IMR-90 (cell line): Measurements from ENCODE around the gene CTCFL. TPM values are rescaled to one million over a fixed set of nuclear protein-coding genes. Genes with fewer than 3 reads are reported as not detected.

Source experiments
- ATAC-seq: fragments of 200-7000 bp; cut with Tn5 transposase; 2 replicates; pipeline ENCODE4 v1.9.1; 2020; ENCODE audit warnings: low read depth, mild to moderate bottlenecking, moderate library complexity
- BruUV-seq: library from RNA; stranded (reverse); fragments of 400-500 nt; replicated peaks from 2 replicates; lab custom pipeline; 2021; lab: Mats Ljungman, UMichigan
- CTCF ChIA-PET: fragments of 300-600 bp; formaldehyde crosslinking; extraction: SDS; loops from one replicate; lab custom pipeline; 2021; ENCODE audit warnings: antibody characterized with exemption; lab: Yijun Ruan, JAX
- POLR2A ChIA-PET: fragments of 300-600 bp; sonication (Branson Sonifier 250); formaldehyde crosslinking; loops from one replicate; lab custom pipeline; 2022; ENCODE audit warnings: antibody characterized with exemption; ENCODE audit not compliant: unreplicated experiment; lab: Charles Lee
- DNase-seq: peaks from one replicate; pipeline ENCODE4 v3.0.0; 2013
- H2AFZ ChIP-seq: replicated peaks from 2 replicates; pipeline ENCODE3; 2013; ENCODE audit warnings: low read length, mild to moderate bottlenecking; ENCODE audit not compliant: poor library complexity
- H2AK5ac ChIP-seq: 2 replicates; pipeline ENCODE4 v1.6.1; 2013; ENCODE audit warnings: low read depth, low read length, inconsistent platforms
- H2AK9ac ChIP-seq: replicated peaks from 2 replicates; pipeline ENCODE3; 2013; ENCODE audit warnings: mild to moderate bottlenecking, low read depth, low read length, moderate library complexity; ENCODE audit not compliant: poor library complexity
- H2BK120ac ChIP-seq: 2 replicates; pipeline ENCODE4 v1.6.1; 2013; ENCODE audit warnings: low read depth, low read length, inconsistent platforms
- H2BK15ac ChIP-seq: 3 replicates; pipeline ENCODE4 v1.6.1; 2013; ENCODE audit warnings: low read depth, low read length, inconsistent platforms
- H2BK20ac ChIP-seq: 2 replicates; pipeline ENCODE4 v1.6.1; 2013; ENCODE audit warnings: low read depth, mild to moderate bottlenecking, inconsistent platforms, low read length, moderate library complexity
- H2BK5ac ChIP-seq: 2 replicates; pipeline ENCODE4 v1.6.1; 2013; ENCODE audit warnings: mild to moderate bottlenecking, low read depth, low read length, inconsistent platforms; ENCODE audit not compliant: poor library complexity, severe bottlenecking
- H3K14ac ChIP-seq: replicated peaks from 2 replicates; pipeline ENCODE4 v1.6.1; 2013; ENCODE audit warnings: low read depth, low read length, inconsistent platforms
- H3K18ac ChIP-seq: 2 replicates; pipeline ENCODE4 v1.6.1; 2013; ENCODE audit warnings: low read depth, low read length, control low read depth
- H3K23ac ChIP-seq: 2 replicates; pipeline ENCODE4 v1.6.1; 2013; ENCODE audit warnings: low read depth, low read length, inconsistent platforms
- H3K27ac ChIP-seq: 2 replicates; pipeline ENCODE4 v1.5.1; 2013; ENCODE audit warnings: mild to moderate bottlenecking, control low read depth, low read length; ENCODE audit not compliant: insufficient read depth
- H3K27me3 ChIP-seq: 2 replicates; pipeline ENCODE4 v1.6.1; 2013; ENCODE audit warnings: low read length; ENCODE audit not compliant: control insufficient read depth, insufficient read depth
- H3K36me3 ChIP-seq: 2 replicates; pipeline ENCODE4 v1.6.1; 2013; ENCODE audit warnings: low read length, mixed read lengths; ENCODE audit not compliant: control insufficient read depth, insufficient read depth
- H3K4ac ChIP-seq: 2 replicates; pipeline ENCODE4 v1.6.1; 2013; ENCODE audit warnings: low read depth, low read length, inconsistent platforms
- H3K4me1 ChIP-seq: 2 replicates; pipeline ENCODE4 v1.6.1; 2013; ENCODE audit warnings: low read length, mixed read lengths; ENCODE audit not compliant: control insufficient read depth, insufficient read depth
- H3K4me2 ChIP-seq: 2 replicates; pipeline ENCODE4 v1.6.1; 2013; ENCODE audit warnings: low read depth, mild to moderate bottlenecking, control low read depth, low read length, moderate library complexity
- H3K4me3 ChIP-seq: 2 replicates; pipeline ENCODE4 v1.5.1; 2013; ENCODE audit warnings: low read depth, mild to moderate bottlenecking, control low read depth, low read length, moderate library complexity; ENCODE audit not compliant: insufficient read depth
- H3K56ac ChIP-seq: 2 replicates; pipeline ENCODE4 v1.6.1; 2013; ENCODE audit warnings: low read length, inconsistent platforms; ENCODE audit not compliant: insufficient read depth; ENCODE audit errors: extremely low read depth
- H3K79me1 ChIP-seq, 2 experiments: 2 replicates each; pipeline ENCODE4 v1.6.1; 2013; ENCODE audit warnings: low read length in 2 of 2, inconsistent platforms in 1 of 2, low read depth in 1 of 2
- H3K9ac ChIP-seq: 2 replicates; pipeline ENCODE4 v1.6.1; 2013; ENCODE audit warnings: low read depth, low read length, control low read depth
- H3K9me1 ChIP-seq: 2 replicates; pipeline ENCODE4 v1.6.1; 2013; ENCODE audit warnings: low read length, inconsistent platforms; ENCODE audit not compliant: insufficient read depth
- H3K9me3 ChIP-seq: 2 replicates; pipeline ENCODE4 v1.6.1; 2013; ENCODE audit warnings: low read length; ENCODE audit not compliant: control insufficient read depth, insufficient read depth
- H4K20me1 ChIP-seq: 2 replicates; pipeline ENCODE4 v1.6.1; 2013; ENCODE audit warnings: low read length, inconsistent platforms; ENCODE audit not compliant: insufficient read depth
- H4K5ac ChIP-seq: 2 replicates; pipeline ENCODE4 v1.6.1; 2013; ENCODE audit warnings: mild to moderate bottlenecking, low read depth, low read length, control low read depth
- H4K8ac ChIP-seq, 2 experiments: 2 replicates each; pipeline ENCODE4 v1.6.1; 2013; ENCODE audit warnings: low read depth in 2 of 2, low read length in 2 of 2, control low read depth in 1 of 2, inconsistent platforms in 1 of 2
- H4K91ac ChIP-seq: 2 replicates; pipeline ENCODE4 v1.6.1; 2013; ENCODE audit warnings: low read depth, low read length, inconsistent platforms; ENCODE audit not compliant: insufficient read depth
- BHLHE40 ChIP-seq: fragments of 150-350 bp; IDR thresholded peaks from 2 replicates; pipeline ENCODE4 v1.6.1; 2016; ENCODE audit warnings: mild to moderate bottlenecking, low read depth, low read length
- CEBPB ChIP-seq: IDR thresholded peaks from 2 replicates; pipeline ENCODE4 v1.6.1; 2012; ENCODE audit warnings: low read depth, low read length, improper control_type of control experiment
- CHD1 ChIP-seq: IDR thresholded peaks from 2 replicates; pipeline ENCODE4 v1.6.1; 2012; ENCODE audit warnings: low read depth, low read length, improper control_type of control experiment
- CTCF ChIP-seq: conservative IDR thresholded peaks from 2 replicates; pipeline ENCODE4 v1.5.1; 2012; ENCODE audit warnings: mild to moderate bottlenecking, low read depth, low read length, improper control_type of control experiment
- ELK1 ChIP-seq: fragments of 150-350 bp; IDR thresholded peaks from 2 replicates; pipeline ENCODE4 v1.6.1; 2016; ENCODE audit warnings: low read depth, mild to moderate bottlenecking, low read length, moderate library complexity, borderline replicate concordance
- FOS ChIP-seq: fragments of 150-350 bp; IDR thresholded peaks from 2 replicates; pipeline ENCODE4 v1.6.1; 2016; ENCODE audit warnings: low read depth, low read length
- MAFK ChIP-seq: IDR thresholded peaks from 2 replicates; pipeline ENCODE4 v1.6.1; 2012; ENCODE audit warnings: low read depth, low read length, improper control_type of control experiment
- MAZ ChIP-seq: IDR thresholded peaks from 2 replicates; pipeline ENCODE4 v1.6.1; 2012; ENCODE audit warnings: low read depth, mild to moderate bottlenecking, low read length, improper control_type of control experiment, moderate library complexity, borderline replicate concordance
- MXI1 ChIP-seq: IDR thresholded peaks from 2 replicates; pipeline ENCODE4 v1.6.1; 2012; ENCODE audit warnings: low read depth, mild to moderate bottlenecking, low read length, moderate library complexity, borderline replicate concordance
- NFE2L2 ChIP-seq: fragments of 150-350 bp; IDR thresholded peaks from 2 replicates; pipeline ENCODE4 v1.6.1; 2016; ENCODE audit warnings: low read depth, mild to moderate bottlenecking, low read length
- POLR2A ChIP-seq: IDR thresholded peaks from 2 replicates; pipeline ENCODE4 v1.6.1; 2012; ENCODE audit warnings: mild to moderate bottlenecking, low read depth, low read length
- RAD21 ChIP-seq: IDR thresholded peaks from 2 replicates; pipeline ENCODE4 v1.6.1; 2012; ENCODE audit warnings: low read length, improper control_type of control experiment
- RCOR1 ChIP-seq: IDR thresholded peaks from 2 replicates; pipeline ENCODE4 v1.6.1; 2012; ENCODE audit warnings: mild to moderate bottlenecking, low read length, improper control_type of control experiment; ENCODE audit not compliant: insufficient replicate concordance
- RFX5 ChIP-seq: IDR thresholded peaks from 2 replicates; pipeline ENCODE4 v1.8.0; 2012; ENCODE audit warnings: low read depth, mild to moderate bottlenecking, low read length, moderate library complexity
- SMC3 ChIP-seq: fragments of 150-350 bp; IDR thresholded peaks from 2 replicates; pipeline ENCODE4 v1.6.1; 2016; ENCODE audit warnings: low read depth, mild to moderate bottlenecking, antibody characterized with exemption, low read length, moderate library complexity
- USF2 ChIP-seq: fragments of 150-350 bp; IDR thresholded peaks from 2 replicates; pipeline ENCODE4 v1.6.1; 2017; ENCODE audit warnings: mild to moderate bottlenecking, antibody characterized with exemption, low read length, low read depth
- WGBS, 2 experiments: methylation state at CpG; one replicate each; pipeline versions ENCODE4 v1.1.5 to v1.1.7; 2013; ENCODE audit warnings: missing lambda C conversion rate in 2 of 2; ENCODE audit not compliant: insufficient read length in 1 of 2; ENCODE audit errors: extremely low coverage in 2 of 2; 5-methylcytosine and 5-hydroxymethylcytosine counted together
- dilution Hi-C: fragments of 300-500 bp; cut with HindIII; formaldehyde crosslinking; loops from one replicate; pipeline ENCODE4 v1.14.3; 2018; ENCODE audit warnings: low sequenced_read_pairs; ENCODE audit not compliant: unreplicated experiment
- in situ Hi-C: fragments of 300-500 bp; cut with MboI; formaldehyde crosslinking; loops from 3 replicates; pipeline ENCODE4 v1.14.3; 2019; ENCODE audit warnings: low sequenced_read_pairs, inconsistent platforms, mixed read lengths
- intact Hi-C: fragments of 100-400 bp; cut with micrococcal nuclease; formaldehyde crosslinking; loops from 2 replicates; pipeline ENCODE4 v1.10.0; 2022
- polyA plus RNA-seq, 3 experiments: library from polyadenylated mRNA; depleted of rRNA; stranded (reverse); fragments of >200 nt; gene quantifications; 2 replicates each; pipeline ENCODE4 v1.2.3, GENCODE V29; 2012; ENCODE audit warnings: low replicate concordance in 1 of 3
- total RNA-seq: library from RNA; depleted of rRNA; stranded (reverse); fragments of >200 nt; gene quantifications from 2 replicates; pipeline ENCODE4 v1.2.3, GENCODE V29; 2012

CTCFL gene
- total and polyA plus RNA-seq, 2 of the 4 experiments (the other 2 are of a cell fraction): not detected

GRCh38 chr20:57529810-57530209 lies 4.9 kb upstream of the CTCFL start:
- no peak overlapping the region for H2AK9ac ChIP-seq

More at GRCh38 chr20:57529810-57530209, 4.9 kb upstream of the CTCFL start:
- Histone ChIP-seq H3K4ac (no peak overlapping the region), H2BK5ac (no peak overlapping the region), H4K20me1 (no peaks in the 10 kb centered on the region), H2BK120ac (no peak overlapping the region), H3K4me3 (no peak overlapping the region), H4K91ac (no peak overlapping the region), H3K9ac (no peak overlapping the region), H3K9me3 (no peaks in the 10 kb centered on the region), H3K36me3 (no peaks in the 10 kb centered on the region), H2BK20ac (no peak overlapping the region), H3K4me1 (no peaks in the 10 kb centered on the region), H3K27ac (no peak overlapping the region), H2AK5ac (no peak overlapping the region), H4K5ac (no peak overlapping the region), H2BK15ac (no peak overlapping the region), H2AFZ (no peak overlapping the region), H3K9me1 (no peaks in the 10 kb centered on the region), H3K79me1 (no peaks in the 10 kb centered on the region), H3K23ac (no peak overlapping the region), H3K27me3 (peaks cover 4% of the 10 kb centered on the region; the same call in 1 of the 2 replicates), H3K14ac (no peak overlapping the region), H4K8ac (no peak overlapping the region), H3K4me2 (no peak overlapping the region), H3K56ac (no peak overlapping the region), H3K18ac (no peak overlapping the region)
- DNase-seq (no peak), ATAC-seq (no peak)
- TF ChIP-seq MXI1: no peak
- no peak for TF ChIP-seq MAFK
- TF ChIP-seq CTCF: no peak
- no peak for TF ChIP-seq RCOR1
- no peak for TF ChIP-seq ELK1
- TF ChIP-seq USF2: no peak
- no peak for TF ChIP-seq BHLHE40
- no peak for TF ChIP-seq MAZ
- TF ChIP-seq SMC3: no peak
- TF ChIP-seq NFE2L2: no peak
- TF ChIP-seq RAD21: no peak
- no peak for TF ChIP-seq CEBPB
- TF ChIP-seq POLR2A: no peak
- TF ChIP-seq FOS: no peak
- no peak for TF ChIP-seq RFX5
- TF ChIP-seq CHD1: no peak
- WGBS, 2 experiments: no CpG with 5 or more reads among the region's 3 CpGs
- no TSS peak for BruUV-seq
- dilution Hi-C loops (no loop called here), in situ Hi-C loops (no loop called here), intact Hi-C loops (no loop called here)
- ChIA-PET POLR2A (no interaction called here), CTCF (no interaction called here)
